ENCODE measurements around the gene C1orf122.

C1orf122 gene

GRCh38 chr1:37762516-37762915 lies 45.1 kb upstream of the C1orf122 start:
- Histone ChIP-seq H3K27me3 (ENCODE audit: low read length) (no peaks in the 10 kb centered on the region; the same call in 1 of the 2 replicates), H3K79me2 (ENCODE audit: insufficient read depth, low read length) (no peaks in the 10 kb centered on the region), H2AFZ (ENCODE audit: low read depth, low read length, severe bottlenecking) (no peak overlapping the region), H3K27ac (ENCODE audit: low read depth, low read length) (no peak overlapping the region), H3K9me3 (ENCODE audit: insufficient read depth, low read length) (no peaks in the 10 kb centered on the region), H3K9me2 (replicated peaks; ENCODE audit: insufficient read depth, low read length) (no peaks in the 10 kb centered on the region), H3K4me3 (ENCODE audit: insufficient read depth, low read length, poor library complexity, severe bottlenecking) (no peak overlapping the region), H3K4me2 (ENCODE audit: low read depth, low read length, poor library complexity, severe bottlenecking) (no peak overlapping the region), H3K9ac (ENCODE audit: low read length) (no peak overlapping the region), H4K20me1 (ENCODE audit: low read depth, low read length) (no peaks in the 10 kb centered on the region), H3K36me3 (ENCODE audit: low read length) (no peaks in the 10 kb centered on the region), H3F3A (ENCODE audit: insufficient read depth) (no peaks in the 10 kb centered on the region)
- no peak for TF ChIP-seq EZH2phosphoT487 (conservative IDR thresholded peaks at IDR 0.05; ENCODE audit: low read length)
- no peak for TF ChIP-seq CTCF (IDR thresholded peaks at IDR 0.05; ENCODE audit: insufficient read depth, low read length, poor library complexity, severe bottlenecking)

GRCh38 chr1:37763791-37764413 lies 43.7 kb upstream of the C1orf122 start:
- no peaks in the 10 kb centered on the region for H3K9me3 ChIP-seq (ENCODE audit: insufficient read depth, low read length)
- H3F3A ChIP-seq (ENCODE audit: insufficient read depth) = no peaks in the 10 kb centered on the region
- no peak for TF ChIP-seq EZH2phosphoT487 (conservative IDR thresholded peaks at IDR 0.05; ENCODE audit: low read length)
- no peak for TF ChIP-seq CTCF (IDR thresholded peaks at IDR 0.05; ENCODE audit: insufficient read depth, low read length, poor library complexity, severe bottlenecking)
- no peaks in the 10 kb centered on the region for H4K20me1 ChIP-seq (ENCODE audit: low read depth, low read length)
- no peak overlapping the region for H2AFZ ChIP-seq (ENCODE audit: low read depth, low read length, severe bottlenecking)
- H3K36me3 ChIP-seq (ENCODE audit: low read length) = no peaks in the 10 kb centered on the region
- no peak overlapping the region for H3K4me2 ChIP-seq (ENCODE audit: low read depth, low read length, poor library complexity, severe bottlenecking)
- no peak overlapping the region for H3K9ac ChIP-seq (ENCODE audit: low read length)
- H3K27me3 ChIP-seq (ENCODE audit: low read length) = no peaks in the 10 kb centered on the region; the same call in 1 of the 2 replicates
- no peaks in the 10 kb centered on the region for H3K9me2 ChIP-seq (replicated peaks; ENCODE audit: insufficient read depth, low read length)
- no peak overlapping the region for H3K27ac ChIP-seq (ENCODE audit: low read depth, low read length)
- H3K79me2 ChIP-seq (ENCODE audit: insufficient read depth, low read length) = no peaks in the 10 kb centered on the region
- H3K4me3 ChIP-seq (ENCODE audit: insufficient read depth, low read length, poor library complexity, severe bottlenecking) = no peak overlapping the region

GRCh38 chr1:37764414-37764825 lies 43.2 kb upstream of the C1orf122 start:
- Histone ChIP-seq H3K4me2 (ENCODE audit: low read depth, low read length, poor library complexity, severe bottlenecking) (no peak overlapping the region), H3K27ac (ENCODE audit: low read depth, low read length) (no peak overlapping the region), H3K27me3 (ENCODE audit: low read length) (no peaks in the 10 kb centered on the region; the same call in 1 of the 2 replicates), H3F3A (ENCODE audit: insufficient read depth) (no peaks in the 10 kb centered on the region), H3K79me2 (ENCODE audit: insufficient read depth, low read length) (no peaks in the 10 kb centered on the region), H4K20me1 (ENCODE audit: low read depth, low read length) (no peaks in the 10 kb centered on the region), H3K9me2 (replicated peaks; ENCODE audit: insufficient read depth, low read length) (no peaks in the 10 kb centered on the region), H3K36me3 (ENCODE audit: low read length) (no peaks in the 10 kb centered on the region), H3K4me3 (ENCODE audit: insufficient read depth, low read length, poor library complexity, severe bottlenecking) (no peak overlapping the region), H3K9ac (ENCODE audit: low read length) (no peak overlapping the region), H3K9me3 (ENCODE audit: insufficient read depth, low read length) (no peaks in the 10 kb centered on the region), H2AFZ (ENCODE audit: low read depth, low read length, severe bottlenecking) (no peak overlapping the region)
- TF ChIP-seq EZH2phosphoT487 (conservative IDR thresholded peaks at IDR 0.05; ENCODE audit: low read length) = no peak
- no peak for TF ChIP-seq CTCF (IDR thresholded peaks at IDR 0.05; ENCODE audit: insufficient read depth, low read length, poor library complexity, severe bottlenecking)

Measured in SU-DHL-6 (cell line).